Fibroblast of skin of left quadriceps (primary cell): Measurements from ENCODE around the gene SHC3.

ENCODE experiments used
- DNase-seq, 2 experiments: peaks; one replicate each; pipeline ENCODE4 v3.0.0-alpha.2; 2013; ENCODE audit warnings: low read depth in 2 of 2

Gene SHC3

DNA sequence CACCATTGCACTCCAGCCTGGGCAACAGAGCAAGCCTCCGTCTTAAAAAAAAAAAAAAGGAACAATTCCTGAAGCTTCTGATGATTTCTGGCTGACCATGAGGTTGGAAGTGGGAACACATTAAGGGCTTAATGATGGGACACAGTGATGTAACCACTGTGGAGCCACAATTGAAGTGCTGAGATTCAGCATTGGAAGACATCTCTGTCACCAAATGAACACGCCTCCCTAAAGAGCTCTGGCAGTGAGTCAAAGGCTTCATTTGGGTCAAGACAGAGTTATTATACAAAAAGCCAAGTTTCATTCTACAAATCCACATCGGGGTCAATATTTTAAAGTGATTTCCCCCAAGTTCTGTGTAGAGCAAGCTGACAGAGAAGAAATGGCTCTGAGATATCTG lies 191.8 kb downstream of the SHC3 start:
- no peak for DNase-seq

- DNase-seq, result no peak
Observed at GRCh38 chr9:88985616-88986015, 193.0 kb downstream of the SHC3 start.

GRCh38 chr9:88984543-88984883 lies 194.1 kb downstream of the SHC3 start:
- DNase-seq, result no peak

GRCh38 chr9:88983865-88984542 lies 194.6 kb downstream of the SHC3 start:
- no peak for DNase-seq

DNA sequence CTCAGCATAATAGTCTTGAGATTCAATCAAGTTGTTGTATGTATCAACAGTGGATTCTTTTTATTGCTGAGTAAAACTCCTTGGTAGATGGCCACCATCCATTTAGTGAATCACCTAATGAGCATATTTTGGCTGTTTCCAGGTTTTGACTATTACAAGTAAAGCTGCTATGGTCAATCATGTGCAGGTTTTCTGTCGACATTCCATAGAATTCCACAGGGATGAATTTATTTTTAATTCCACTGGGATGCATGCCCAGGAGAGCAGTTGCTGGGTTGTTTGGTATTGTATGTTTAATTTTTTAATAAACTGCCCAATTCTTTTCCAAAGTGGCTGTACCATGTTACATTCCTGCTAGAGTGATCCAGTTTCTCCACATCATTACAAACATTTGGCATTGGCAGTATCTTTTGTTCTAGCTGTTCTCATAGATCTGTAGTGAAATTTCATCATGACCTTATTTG lies 197.8 kb downstream of the SHC3 start:
- DNase-seq, result peak; percentile 77 to 81

- DNase-seq, result no peak
Observed at GRCh38 chr9:88979791-88980190, 198.8 kb downstream of the SHC3 start.

GRCh38 chr9:88979021-88979420 lies 199.6 kb downstream of the SHC3 start:
- DNase-seq, result no peak

DNA sequence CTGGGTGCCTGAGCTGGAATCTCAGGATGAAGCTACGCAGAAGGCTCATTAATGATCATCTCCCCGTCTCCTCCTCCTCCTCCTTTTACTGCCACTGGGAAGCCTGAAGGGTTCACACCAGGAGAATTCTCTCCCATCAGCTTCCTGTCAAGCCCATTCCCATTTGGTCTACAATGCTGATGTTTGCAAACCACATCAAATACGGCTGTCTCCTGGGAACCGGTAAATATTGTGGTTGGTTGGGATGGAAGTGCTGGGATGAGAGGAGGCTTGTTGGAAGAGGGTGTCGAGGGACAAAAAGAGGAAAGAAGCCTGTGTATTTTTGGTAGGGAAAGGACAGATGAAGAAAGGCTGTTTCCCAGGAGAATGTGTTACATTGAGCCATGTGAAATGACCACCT lies 200.6 kb downstream of the SHC3 start:
- DNase-seq, result no peak

DNA sequence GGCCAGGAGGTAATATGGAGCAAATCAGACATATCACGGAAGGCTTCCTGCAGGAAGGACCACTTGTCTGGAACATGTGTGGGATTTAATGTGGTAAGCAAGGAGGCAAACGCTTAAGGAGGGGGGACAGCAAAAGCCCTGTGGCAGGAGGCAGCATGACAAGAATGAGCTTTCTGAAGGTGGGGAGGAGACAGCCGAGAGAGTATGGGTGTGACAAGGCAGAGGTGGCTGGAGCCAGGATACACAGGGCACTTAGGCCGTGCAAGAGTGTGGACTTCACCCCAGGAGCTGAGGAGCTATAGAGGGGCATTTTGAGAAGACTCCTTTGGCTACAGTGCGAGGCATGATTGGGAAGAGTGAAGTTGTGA lies 201.7 kb downstream of the SHC3 start:
- DNase-seq, result no peak

DNA sequence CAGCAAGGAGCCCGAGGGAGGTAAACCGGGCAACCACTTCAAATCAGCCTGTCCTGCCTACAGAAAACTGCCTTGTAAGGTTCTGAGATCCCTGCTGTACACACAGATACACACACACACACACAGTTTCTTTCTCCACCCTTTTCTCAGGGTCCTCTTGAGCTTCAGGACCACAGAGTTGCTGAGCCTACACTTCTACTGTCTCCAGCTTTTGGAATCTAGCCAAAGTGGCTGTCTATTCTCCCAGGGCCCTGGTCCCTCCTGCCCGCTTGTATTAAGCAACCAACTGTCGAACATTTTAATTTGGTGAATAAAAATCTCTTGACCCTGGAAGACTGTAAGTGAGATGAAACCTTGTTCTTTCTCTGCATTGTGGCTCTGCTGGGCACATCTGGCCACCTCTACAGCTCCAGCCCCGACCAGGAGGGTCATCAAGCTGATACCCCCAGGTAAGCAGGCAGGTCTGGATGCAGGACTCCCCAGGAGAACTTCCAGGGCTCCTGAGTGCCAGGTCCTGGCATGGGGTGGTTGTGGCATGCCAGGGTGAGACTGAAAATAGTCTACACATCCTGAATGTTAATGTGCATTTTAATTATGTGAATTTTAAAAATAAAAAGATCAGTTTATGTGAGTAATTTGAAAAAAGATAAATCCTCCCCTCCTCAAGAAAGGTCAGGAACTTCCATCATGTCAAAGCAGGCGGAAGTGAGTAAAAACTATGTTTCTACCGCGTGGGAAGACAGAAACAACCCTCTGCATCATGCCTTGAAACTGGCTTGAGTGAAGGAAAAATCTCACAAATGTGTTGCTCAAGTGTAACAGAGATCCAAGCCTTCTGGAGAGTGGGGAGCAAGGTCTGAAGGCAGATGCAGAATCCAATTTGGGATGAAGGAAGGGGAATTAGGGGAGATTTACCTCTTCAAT lies 202.4 kb downstream of the SHC3 start:
- DNase-seq, result no peak

DNA sequence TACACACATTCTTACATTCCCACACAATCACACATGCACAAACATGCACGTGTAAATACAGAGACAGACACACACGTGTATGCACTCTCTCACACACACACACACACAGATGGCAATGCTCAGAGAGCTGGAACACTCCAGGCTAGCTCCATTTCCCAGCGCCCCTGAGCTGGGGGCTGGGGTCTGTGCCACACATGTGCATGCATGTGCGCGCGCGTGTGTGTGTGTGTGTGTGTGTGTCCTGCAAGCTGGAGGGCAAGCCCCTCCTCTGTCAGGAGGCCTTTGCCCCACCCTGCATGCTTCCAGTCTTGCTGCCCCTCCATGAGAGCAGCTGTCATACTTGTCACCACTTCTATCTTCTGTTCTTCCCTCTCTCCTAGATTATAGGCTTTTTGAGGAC lies 204.0 kb downstream of the SHC3 start:
- DNase-seq, result no peak

GRCh38 chr9:88973281-88974045 lies 205.2 kb downstream of the SHC3 start:
- no peak for DNase-seq

GRCh38 chr9:88972401-88972800 lies 206.2 kb downstream of the SHC3 start:
- DNase-seq, result no peak

DNA sequence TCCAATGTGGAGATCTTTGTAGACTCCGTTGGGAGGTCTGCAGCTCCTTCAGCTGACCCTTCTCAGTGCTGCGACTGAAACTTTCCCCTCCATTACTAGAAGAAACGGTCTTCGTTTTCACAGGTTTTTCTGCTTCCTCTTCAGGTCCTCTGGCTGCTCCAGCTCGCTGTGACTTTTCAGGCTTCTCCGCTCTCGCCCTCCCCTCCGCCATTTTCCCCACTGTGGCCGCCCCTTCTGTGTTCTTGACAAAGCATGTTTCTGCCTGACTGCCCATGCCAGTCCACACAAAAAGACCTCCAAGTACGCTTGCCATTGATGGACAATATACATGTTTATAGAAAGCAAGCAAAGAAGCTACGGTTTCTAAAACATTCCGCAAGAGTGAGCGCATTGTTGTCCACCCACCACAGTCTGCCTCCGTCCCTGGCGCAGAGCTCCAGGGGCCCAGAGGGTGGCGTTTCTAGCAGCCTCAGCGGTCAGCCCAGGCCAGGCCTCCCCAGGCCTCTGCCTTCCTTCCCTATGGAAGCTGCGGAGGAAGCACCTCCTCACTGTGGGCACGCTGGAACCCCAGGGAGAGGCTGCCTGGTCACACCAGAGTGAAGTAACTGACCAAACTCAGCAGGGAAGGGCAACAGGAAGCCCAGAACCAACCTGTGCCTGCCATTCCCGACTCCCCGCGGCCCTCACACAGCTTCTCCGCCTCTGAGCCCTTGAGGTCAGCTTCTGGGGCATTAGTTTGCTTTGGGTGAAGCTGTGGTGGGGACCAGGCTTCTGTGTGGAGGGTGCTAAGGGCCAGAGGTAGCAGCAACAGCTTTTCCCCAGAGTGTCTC lies 207.3 kb downstream of the SHC3 start:
- no peak for DNase-seq

DNA sequence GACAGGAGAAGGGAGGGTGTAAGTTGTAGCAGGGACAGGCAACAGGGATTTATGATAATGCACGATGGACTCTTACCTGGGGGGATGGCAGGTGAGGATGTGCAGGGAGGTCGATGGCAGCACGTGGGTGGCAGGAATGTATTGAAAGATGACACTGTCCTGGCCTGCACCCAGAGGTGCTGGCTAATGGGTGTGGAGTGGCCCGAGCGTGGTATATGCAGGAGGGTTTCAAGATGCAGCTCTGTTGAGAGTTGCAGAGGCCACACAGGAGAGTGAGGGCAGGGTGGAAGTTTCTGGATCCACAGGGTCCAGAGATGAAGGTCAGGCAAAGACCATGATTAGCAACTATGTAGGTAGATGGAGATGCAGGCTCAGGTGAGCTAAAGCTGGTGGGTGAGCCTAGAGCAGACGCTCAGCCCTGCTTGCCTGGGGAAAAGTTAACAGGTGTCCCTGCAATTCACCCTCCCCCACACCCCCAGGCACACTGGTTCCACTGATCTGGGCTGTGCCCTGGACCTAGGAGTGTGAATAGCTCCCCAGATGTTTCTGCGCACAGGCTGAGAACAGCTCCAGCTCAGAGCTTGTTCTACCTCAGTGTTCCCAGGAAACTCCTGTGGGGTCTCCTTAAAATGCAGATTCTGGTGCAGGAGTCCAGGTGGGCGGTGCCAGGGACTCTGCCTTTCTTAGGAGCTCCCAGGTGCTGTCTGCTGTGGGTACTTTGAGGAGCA lies 208.8 kb downstream of the SHC3 start:
- no peak for DNase-seq

DNA sequence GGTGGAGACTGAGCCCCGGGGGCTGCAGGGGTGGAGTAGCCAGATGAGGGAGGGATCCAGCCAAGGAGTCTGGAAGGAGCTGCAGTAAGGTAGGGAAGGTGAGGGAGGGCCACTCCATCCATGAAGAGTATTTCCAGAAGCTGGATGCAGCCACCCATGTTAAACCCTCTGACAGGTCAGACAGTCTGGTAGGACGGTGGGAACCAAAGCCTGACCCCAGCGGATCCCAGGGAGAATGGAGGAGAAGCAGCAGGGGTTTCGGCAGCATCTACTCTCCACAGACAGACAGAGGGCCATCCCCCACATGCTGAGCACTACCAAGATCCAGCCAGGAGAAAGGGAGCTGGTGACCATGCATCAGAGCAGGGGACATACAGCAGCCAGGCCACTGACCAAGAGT lies 209.8 kb downstream of the SHC3 start:
- DNase-seq, result no peak

DNA sequence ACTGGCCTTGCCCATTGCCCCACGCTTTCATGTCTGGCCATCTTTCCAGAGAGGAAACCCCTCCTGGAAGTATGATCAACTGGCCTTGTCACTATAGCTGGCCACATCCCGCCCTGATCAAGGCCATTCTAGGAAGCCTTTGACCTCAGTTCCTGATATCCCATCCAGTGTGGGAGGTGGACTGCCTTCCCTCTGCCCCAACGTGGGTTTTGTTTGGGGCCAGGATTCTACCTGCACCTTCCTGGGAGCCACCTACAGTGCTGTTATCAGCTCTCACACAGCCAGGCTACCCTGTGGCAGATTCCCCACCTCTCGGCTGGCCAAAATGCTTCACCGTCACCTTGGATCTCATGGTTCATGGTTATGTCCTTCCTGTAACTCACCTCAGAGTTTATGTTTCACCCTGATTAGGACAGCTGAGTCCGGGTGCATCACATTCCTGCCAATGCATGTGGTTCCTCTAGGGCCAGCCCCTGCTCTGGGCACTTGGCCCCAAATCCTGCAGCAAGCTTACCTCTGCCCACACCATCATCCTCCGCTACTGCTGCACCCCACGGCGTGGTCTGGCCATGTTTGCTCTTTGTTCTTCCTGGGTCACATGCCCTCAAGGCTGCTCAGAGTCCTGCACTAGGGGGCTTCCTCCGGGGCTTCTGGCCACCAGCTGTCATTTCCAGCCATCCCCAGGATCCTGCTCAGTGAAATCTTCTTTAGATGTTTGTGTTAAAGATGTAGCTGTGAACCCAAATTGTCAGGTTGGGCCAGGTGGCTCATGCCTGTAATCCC lies 211.5 kb downstream of the SHC3 start:
- DNase-seq, result no peak

DNA sequence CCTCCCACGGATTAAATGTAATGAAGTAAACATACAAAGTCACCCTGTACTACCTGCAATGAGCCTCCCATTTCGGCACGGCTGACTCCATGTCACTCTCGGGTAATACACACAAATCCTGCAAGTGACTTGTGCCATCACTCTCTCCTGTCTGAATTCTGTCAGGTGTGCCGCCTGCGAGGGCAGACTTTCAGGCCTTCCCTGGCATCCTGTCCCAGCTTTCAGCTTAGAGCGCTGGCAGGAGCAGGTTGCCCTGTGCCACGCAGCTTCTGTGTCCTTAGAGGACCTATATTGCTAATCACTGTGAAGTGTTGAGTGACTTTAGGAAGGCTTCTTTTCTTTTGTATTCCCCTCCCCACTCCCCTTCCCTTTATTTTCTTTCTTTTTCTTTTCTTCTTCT lies 213.1 kb downstream of the SHC3 start:
- no peak for DNase-seq

DNA sequence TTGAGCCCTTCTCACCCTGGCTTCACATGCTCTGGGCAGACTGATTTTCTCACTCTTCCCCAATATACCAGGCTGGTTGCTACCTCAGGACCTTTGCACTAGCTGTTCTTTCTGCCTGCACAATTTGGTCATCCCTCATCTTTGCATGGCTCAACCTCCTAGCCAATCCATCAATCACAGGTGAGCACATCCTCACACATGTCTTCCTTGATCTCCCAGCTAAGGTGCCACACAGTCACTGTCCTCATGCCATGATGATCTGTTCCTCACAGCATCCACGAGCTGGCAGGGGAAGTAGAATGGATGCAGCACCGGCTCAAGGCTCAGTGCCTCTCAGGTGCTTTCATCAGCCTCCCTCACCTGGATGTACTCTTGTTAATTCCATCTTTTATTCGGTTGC lies 218.0 kb downstream of the SHC3 start:
- DNase-seq, result no peak
